ENCODE results near the gene TFEB.

TFEB gene

GRCh38 chr6:41638002-41638934, 97.1 kb downstream of the TFEB start, which contains the start of gene MDFI:
Gene MDFI, plus strand, starts transcription at chr6:41638468. Its CDS starts 282 bp downstream, at chr6:41638750.
- DNase-seq (ENCODE audit: low read depth), result no peak

DNA sequence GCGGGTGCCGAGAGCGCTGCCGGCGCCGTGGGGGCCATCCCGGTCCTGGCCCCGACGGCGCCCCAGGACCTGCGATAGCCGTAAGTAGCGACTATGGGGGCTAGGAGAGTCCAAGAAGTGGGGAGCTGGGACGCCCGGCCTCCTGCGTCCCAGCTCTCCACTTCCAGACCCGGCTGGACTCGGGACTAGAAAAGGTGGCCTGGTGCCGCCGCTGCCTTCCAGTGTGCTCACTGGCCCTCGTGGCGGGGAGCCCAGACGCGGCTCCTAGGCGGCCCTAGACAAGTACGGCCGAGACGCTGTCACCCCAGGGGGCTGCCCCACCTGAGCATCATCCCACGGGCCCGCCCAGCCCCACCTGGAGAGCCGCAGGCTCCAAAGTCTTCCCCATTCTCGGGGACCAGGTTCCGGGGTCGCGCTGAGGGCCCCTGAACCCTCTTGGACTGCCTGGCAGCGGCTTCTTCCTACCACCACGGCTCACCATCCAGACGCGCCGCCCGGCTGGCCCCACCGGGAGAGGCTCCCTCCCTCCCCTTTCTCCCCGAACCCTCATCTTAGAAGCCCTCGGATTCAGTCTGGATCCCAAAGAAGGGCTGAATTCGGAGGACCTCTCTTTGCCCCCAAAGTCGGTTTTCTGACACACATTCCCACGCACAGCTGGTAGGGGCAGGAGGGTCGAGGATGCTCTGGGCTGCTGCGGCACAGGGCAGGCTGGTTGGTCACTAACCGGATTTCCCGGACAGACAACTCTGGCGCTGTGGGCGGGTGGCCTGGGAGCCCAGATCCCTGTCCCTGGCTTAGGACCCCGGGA, 98.0 kb downstream of the TFEB start:
- DNase-seq (ENCODE audit: low read depth), result no peak

DNA sequence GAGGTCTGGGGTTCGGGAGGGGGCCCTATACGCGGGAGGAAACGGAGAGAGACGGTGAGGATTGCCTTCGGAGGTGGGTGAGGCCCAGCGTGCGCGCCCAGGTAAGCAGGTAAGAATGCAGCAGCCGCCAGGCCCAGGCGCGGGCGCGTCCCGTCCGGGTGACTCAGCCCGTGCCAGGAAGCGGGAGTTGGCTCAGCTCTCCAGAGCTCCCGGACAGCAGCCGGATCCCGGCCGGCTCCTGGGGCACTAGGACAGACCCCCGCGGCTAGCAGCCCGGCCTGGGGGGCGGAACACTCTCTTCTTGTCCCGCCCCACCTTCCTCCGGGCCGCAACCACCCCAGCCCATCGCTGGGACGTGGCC, 98.6 kb downstream of the TFEB start:
- no peak for DNase-seq (ENCODE audit: low read depth)

DNA sequence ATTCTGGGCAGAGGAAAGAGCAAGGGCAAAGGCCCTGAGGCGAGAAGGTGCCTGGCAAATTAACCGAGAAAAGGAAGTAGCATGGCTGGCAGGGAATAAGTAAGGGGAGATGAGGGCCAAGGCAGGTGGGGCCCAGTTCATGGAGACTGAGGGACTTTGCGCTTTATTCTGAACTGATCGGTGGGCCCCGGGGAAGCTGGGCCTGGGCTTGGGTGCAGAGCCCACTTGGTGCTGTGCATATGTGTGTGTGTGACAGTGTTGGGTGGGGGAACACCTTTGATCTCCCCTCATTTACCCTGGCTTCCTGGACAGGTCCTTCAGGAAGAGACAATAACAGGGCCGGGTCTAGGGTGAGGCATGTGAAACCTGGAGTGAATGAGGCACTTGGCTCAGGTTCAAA, 100.0 kb downstream of the TFEB start:
- no peak for DNase-seq (ENCODE audit: low read depth)

GRCh38 chr6:41634657-41635056, 100.8 kb downstream of the TFEB start:
- DNase-seq (ENCODE audit: low read depth), result no peak

Measured in stimulated activated CD4-positive, alpha-beta T cell treated with anti-CD3 and anti-CD28 coated beads, Interleukin-2, amount 100 ng/mL, for 4 hours (primary cell).